ENCODE measurements around the gene RFX1.
A peak's percentile ranks its signal among the peaks of the same experiment; 100 is the strongest.
"Not testable (repeated sequence)": the region's sequence is repeated elsewhere in the genome, so short reads cannot be mapped to it uniquely, and the experiment has no call there.

DNA sequence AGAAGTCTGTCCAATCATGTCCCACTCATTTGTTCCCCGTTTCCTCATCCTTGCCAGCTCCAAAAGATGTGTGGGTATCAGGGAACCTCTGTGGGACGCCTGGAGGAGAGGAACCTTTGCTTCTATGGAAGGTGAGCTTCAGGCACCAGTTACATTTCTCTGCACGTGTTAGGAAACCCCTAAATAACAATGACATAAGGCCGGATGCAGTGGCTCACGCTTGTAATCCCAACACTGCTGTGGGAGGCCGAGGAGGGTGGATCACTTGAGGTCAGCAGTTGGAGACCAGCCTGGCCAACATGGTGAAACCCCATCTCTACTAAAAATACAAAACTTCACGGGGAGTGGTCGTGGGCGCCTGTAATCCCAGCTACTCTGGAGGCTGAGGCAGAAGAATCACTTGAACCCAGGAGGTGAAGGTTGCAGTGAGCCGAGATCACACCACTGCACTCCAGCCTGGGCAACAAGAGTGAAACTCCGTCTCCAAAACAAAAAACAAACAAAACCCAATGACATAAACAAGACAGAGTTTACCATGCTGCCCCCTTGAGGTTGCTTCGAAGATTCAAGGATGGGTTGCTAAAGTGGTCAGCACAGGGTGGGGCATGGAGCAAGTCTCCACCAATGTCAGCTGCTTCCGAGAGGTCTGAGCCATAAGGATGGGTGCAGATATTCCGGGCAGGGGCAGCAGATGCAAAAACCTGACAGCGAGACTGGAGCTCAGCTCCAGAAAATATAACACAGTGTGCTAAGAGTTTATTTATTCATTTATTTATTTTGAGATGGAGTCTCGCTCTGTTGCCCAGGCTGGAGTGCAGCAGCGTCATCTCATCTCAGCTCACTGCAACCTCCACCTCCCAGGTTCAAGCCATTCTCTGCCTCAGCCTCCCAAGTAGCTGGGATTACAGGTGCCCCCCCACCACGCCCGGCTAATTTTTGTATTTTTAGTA, 36.8 kb upstream of the RFX1 start:
- TF ChIP-seq, protein P1, sequence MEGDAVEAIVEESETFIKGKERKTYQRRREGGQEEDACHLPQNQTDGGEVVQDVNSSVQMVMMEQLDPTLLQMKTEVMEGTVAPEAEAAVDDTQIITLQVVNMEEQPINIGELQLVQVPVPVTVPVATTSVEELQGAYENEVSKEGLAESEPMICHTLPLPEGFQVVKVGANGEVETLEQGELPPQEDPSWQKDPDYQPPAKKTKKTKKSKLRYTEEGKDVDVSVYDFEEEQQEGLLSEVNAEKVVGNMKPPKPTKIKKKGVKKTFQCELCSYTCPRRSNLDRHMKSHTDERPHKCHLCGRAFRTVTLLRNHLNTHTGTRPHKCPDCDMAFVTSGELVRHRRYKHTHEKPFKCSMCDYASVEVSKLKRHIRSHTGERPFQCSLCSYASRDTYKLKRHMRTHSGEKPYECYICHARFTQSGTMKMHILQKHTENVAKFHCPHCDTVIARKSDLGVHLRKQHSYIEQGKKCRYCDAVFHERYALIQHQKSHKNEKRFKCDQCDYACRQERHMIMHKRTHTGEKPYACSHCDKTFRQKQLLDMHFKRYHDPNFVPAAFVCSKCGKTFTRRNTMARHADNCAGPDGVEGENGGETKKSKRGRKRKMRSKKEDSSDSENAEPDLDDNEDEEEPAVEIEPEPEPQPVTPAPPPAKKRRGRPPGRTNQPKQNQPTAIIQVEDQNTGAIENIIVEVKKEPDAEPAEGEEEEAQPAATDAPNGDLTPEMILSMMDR (IDR thresholded peaks at IDR 0.05): peak; percentile 9 to 45
- TF ChIP-seq EP300, POLR2AphosphoS5 (IDR thresholded peaks at IDR 0.05): not testable (repeated sequence)

Data from suprapubic skin (tissue), 4 donors.